HG03095 (cell line): ENCODE data around the gene IRAK3.
"Not testable (repeated sequence)": the region's sequence is repeated elsewhere in the genome, so short reads cannot be mapped to it uniquely, and the experiment has no call there.

Experiments
- ATAC-seq: cut with Tn5 transposase; IDR thresholded peaks from one replicate; pipeline ENCODE4 v1.9.1; 2021; ENCODE audit warnings: moderate library complexity; ENCODE audit not compliant: unreplicated experiment

Gene IRAK3

GRCh38 chr12:66169221-66170170 is 19.5 kb upstream of the IRAK3 start, which contains the start of gene TMBIM4:
TSS of gene TMBIM4 (minus strand) at chr12:66169996. CDS start at chr12:66169951, 45 bp downstream.
- peak; percentile 83 for ATAC-seq

GRCh38 chr12:66170606-66171005 is 18.4 kb upstream of the IRAK3 start:
- ATAC-seq = no peak

- not testable (repeated sequence) for ATAC-seq
These were observed 14.4 kb upstream of the IRAK3 start for GRCh38 chr12:66174391-66175325.

GRCh38 chr12:66176105-66176900 is 12.7 kb upstream of the IRAK3 start:
- ATAC-seq = no peak

- ATAC-seq = no peak
These were observed 6.1 kb upstream of the IRAK3 start for GRCh38 chr12:66182956-66183355.

GRCh38 chr12:66184822-66185221 is 4.2 kb upstream of the IRAK3 start:
- ATAC-seq = not testable (repeated sequence)

GRCh38 chr12:66187036-66187435 is 2.0 kb upstream of the IRAK3 start:
- ATAC-seq = no peak

- ATAC-seq = no peak
These were observed 1.2 kb upstream of the IRAK3 start for GRCh38 chr12:66187821-66188220.

GRCh38 chr12:66189486-66189843 is 451 bp downstream of the IRAK3 start:
- ATAC-seq = no peak

- ATAC-seq = no peak
These were observed 875 bp downstream of the IRAK3 start for GRCh38 chr12:66189889-66190288.

GRCh38 chr12:66190519-66191370 is 1.7 kb downstream of the IRAK3 start:
- ATAC-seq = no peak

- no peak for ATAC-seq
These were observed 2.6 kb downstream of the IRAK3 start for GRCh38 chr12:66191547-66192126.

GRCh38 chr12:66194122-66194521 is 5.1 kb downstream of the IRAK3 start:
- no peak for ATAC-seq

GRCh38 chr12:66195242-66195641 is 6.2 kb downstream of the IRAK3 start:
- no peak for ATAC-seq

- peak; percentile 88 for ATAC-seq
These were observed 7.8 kb downstream of the IRAK3 start for GRCh38 chr12:66196806-66197205.

GRCh38 chr12:66197495-66197921 is 8.5 kb downstream of the IRAK3 start:
- ATAC-seq = no peak

GRCh38 chr12:66199141-66199540 is 10.1 kb downstream of the IRAK3 start:
- ATAC-seq = no peak

- ATAC-seq = no peak
These were observed 11.0 kb downstream of the IRAK3 start for GRCh38 chr12:66199831-66200509.

- ATAC-seq = no peak
These were observed 14.8 kb downstream of the IRAK3 start for GRCh38 chr12:66203820-66204219.
